Heart left ventricle (tissue), 13 donors: ENCODE results near the gene CCS.

Source experiments
- CTCF ChIP-seq, 12 donors: fragments of 200-600 bp; sonication (generic) in 4 of 12; IDR thresholded peaks; one replicate each; pipeline versions ENCODE4 v1.5.0 to v1.8.0; 2018 to 2022; ENCODE audit warnings: antibody characterized with exemption in 12 of 12, mild to moderate bottlenecking in 5 of 12
- POLR2A ChIP-seq, 2 donors: fragments of 450-650 bp; IDR thresholded peaks; one replicate each; pipeline ENCODE4 v1.6.1; 2017; ENCODE audit warnings: antibody characterized with exemption in 2 of 2, mild to moderate bottlenecking in 2 of 2, moderate library complexity in 2 of 2
- donor health status: ischemic (EF 13 %, LVEDD 7.1; RV severe dilation, severe dysfunction).
- donor health status: DM: no; HTN: yes; CAD: no.
- donor health status: DM: no; HTN: no; CAD: no.
- donor health status: ischemic (EF 25% LVEDD 6.9; RV normal size, moderate dysfunction).
- donor health status: ischemic (EF 25% LVEDD 5.7; RV mildly dilated, moderate dysfunction).
- donor health status: ischemic (EF 35%, LVEDD 5.7; RV mildly dilated, moderate dysfunction).
- donor health status: nonischemic (EF 11% LVEDD 7.7; RV severe dilation, severe dysfunction).
- donor health status: DM: yes; HTN: yes; CAD: no.
- donor health status: PGD.
- donor health status: ischemic (EF 29% LVEDD 5.4; RV normal size, mild dysfunction).
- donor health status: nonischemic (EF 23%, LVEDD 6.1; RV moderate dilation, normal function).

GRCh38 chr11:66564538-66564937 lies 28.4 kb upstream of the CCS start:
- TF ChIP-seq CTCF (IDR thresholded peaks at IDR 0.05) (no peak), POLR2A (IDR thresholded peaks at IDR 0.05) (no peak)
